Omental fat pad (tissue), 4 donors: ENCODE data around the gene POU5F1. TPM values are rescaled to one million over a fixed set of nuclear protein-coding genes. Genes with fewer than 3 reads are reported as not detected.
"Not testable (repeated sequence)": the region's sequence is repeated elsewhere in the genome, so short reads cannot be mapped to it uniquely, and the experiment has no call there.

Source experiments
- ATAC-seq: fragments of 150-250 bp; one replicate; pipeline ENCODE4 v1.9.1; 2016; ENCODE audit warnings: mild to moderate bottlenecking, moderate library complexity; ENCODE audit not compliant: low FRiP score
- DNase-seq: peaks from one replicate; pipeline ENCODE4 v3.0.0-alpha.2; 2019; ENCODE audit warnings: low spot score
- total RNA-seq, 4 donors: library from RNA; depleted of rRNA; stranded (reverse); fragments of >200 nt; gene quantifications; one replicate each; pipeline ENCODE4 v1.1.0, GENCODE V29; 2016
- TF ChIP-seq, protein P1 (sequence below), 3 donors: fragments of 450-650 bp; IDR thresholded peaks; one replicate each; pipeline ENCODE4 v1.5.1; 2016 to 2017; ENCODE audit warnings: antibody characterized with exemption in 3 of 3, mild to moderate bottlenecking in 3 of 3, moderate library complexity in 2 of 3

Gene POU5F1
- total RNA-seq, 4 donors from 2014 or later = 0.37 to 2.4 (median 1.3) TPM; not detected in 1

DNA sequence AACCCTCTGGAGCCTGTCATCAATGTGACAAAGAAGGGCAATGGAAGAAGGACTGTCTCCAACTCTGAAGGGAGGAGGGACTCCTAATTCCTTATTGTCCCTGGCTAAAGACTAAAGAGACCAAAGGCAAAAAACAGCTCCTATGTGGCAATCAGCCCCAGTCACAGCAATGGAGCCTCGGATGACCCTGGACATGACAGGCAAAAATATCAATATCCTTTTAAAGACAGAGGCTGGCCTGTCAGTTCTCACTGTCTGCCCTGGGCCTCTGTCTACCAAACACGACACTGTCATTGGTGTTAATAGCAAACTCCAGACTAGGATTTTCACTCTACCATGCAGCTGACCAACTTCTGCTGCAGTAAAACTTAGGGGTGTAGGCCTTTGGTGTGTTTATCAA, 38.0 kb upstream of the POU5F1 start:
- DNase-seq (no peak), ATAC-seq (no peak)
- TF ChIP-seq, protein P1, sequence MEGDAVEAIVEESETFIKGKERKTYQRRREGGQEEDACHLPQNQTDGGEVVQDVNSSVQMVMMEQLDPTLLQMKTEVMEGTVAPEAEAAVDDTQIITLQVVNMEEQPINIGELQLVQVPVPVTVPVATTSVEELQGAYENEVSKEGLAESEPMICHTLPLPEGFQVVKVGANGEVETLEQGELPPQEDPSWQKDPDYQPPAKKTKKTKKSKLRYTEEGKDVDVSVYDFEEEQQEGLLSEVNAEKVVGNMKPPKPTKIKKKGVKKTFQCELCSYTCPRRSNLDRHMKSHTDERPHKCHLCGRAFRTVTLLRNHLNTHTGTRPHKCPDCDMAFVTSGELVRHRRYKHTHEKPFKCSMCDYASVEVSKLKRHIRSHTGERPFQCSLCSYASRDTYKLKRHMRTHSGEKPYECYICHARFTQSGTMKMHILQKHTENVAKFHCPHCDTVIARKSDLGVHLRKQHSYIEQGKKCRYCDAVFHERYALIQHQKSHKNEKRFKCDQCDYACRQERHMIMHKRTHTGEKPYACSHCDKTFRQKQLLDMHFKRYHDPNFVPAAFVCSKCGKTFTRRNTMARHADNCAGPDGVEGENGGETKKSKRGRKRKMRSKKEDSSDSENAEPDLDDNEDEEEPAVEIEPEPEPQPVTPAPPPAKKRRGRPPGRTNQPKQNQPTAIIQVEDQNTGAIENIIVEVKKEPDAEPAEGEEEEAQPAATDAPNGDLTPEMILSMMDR (IDR thresholded peaks at IDR 0.05) = no peak

DNA sequence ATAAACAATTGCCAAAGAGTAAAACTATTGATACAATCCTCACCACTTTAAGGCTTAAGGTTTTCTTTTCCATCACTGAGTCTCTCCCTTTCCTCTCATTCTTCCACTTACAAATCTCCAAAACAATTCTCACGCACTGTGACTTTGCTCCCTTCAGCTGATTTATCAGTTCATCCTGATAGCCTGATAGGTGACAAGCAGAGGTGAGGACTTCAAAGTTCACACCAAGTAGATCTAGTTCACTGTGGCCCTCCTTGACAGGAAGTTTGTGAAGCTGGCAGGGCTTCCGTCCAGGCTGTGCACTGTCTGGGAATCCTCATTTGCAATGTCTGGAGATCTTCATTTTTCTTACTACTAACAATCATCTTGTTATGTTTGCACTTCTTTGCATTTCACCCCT, 35.2 kb upstream of the POU5F1 start:
- no peak for ATAC-seq
- TF ChIP-seq, protein P1 (IDR thresholded peaks at IDR 0.05) = no peak
- no peak for DNase-seq

DNA sequence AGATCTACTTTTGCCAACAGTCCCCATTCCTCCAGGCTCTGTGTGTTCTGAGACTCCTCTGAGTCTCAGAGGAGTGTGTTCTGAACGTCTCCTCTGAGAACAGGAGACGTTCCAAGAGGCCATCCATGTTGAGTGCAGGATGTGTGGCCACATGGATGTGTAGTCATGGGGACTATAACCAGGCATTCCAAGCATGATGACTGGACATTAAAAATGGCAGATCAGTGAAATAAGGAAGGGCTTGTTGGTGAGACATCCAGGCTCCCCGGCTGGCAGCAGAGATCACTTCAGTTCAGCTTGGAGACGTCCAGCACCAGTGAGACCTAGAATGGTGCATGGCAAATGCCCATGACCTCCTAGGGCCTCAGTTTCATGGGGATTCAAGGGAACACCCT, 34.3 kb upstream of the POU5F1 start:
- ATAC-seq (no peak), DNase-seq (no peak)
- TF ChIP-seq, protein P1 (IDR thresholded peaks at IDR 0.05) = no peak

DNA sequence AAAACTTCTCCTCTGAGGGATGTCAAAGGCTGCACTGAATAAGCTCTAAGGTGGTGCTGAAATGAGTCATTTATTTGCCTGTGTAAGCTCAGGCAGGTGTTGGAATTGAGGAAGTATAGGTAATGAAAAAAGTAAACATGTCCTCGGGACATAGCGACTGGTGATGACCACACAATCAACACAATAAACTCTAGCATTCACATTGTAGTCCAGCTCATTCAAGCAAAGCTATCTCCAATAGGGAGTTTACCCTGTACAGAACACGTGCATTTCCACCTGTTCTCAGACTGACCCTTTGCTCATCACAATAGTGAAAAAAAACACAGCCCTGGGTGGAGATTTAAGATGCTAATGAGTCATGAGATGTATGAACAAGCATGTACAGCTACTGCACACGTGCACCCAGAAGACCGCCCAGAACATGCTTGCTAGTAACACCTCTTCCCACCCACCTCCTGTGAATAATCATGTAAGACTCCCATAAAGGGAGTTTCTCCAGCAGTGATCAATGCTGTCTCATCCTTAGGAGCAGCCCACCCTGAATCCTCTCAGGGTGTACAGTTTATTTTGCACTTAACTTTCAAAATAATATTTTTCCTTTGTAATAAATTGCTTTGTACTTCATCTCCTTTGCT, 33.0 kb upstream of the POU5F1 start:
- TF ChIP-seq, protein P1 (IDR thresholded peaks at IDR 0.05) = no peak
- DNase-seq (no peak), ATAC-seq (peak; percentile 84)

DNA sequence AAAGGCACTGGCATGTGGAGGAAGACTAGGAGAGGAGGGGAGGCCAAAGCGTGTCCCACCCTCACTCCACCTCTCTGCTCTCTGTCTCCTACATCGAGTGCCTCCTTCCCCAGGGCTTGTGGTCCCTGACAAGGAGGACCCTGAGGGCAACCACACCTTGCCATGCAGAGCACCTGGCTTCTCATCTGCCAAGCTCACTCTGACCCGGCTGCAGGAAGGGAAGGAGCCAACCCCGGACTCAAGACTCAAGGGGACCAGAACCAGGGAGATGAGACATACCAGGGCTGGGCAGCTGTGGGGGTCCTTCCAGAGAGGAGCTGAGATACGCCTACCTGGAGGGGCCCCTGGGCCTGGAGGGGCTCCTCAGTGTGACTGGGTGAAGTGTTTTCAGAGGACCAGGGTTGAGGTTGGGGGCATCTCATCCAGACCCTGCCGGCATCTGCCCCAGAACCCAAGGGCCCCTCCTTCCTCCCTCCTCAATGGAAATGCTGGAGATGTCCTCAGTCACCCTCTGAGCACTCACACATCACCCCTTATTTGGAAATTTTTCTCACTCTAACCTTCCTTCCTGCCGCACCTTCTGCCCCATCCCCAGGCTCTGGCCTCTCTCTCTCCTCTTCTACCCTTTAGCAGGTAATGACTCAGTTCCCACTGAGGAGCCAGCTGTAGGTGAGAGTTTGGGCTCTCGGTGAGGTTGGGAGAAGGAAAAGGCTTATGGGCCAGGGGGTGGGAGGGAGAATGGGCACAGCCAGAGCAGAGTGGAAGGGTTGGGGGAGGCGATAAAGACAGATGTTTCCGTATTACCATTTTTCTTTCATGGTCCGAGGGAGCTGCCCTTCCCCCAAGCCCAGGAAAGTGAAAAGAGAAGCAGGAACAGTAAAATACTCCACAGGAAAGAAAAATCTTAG, 32.0 kb upstream of the POU5F1 start:
- ATAC-seq (no peak), DNase-seq (no peak)
- TF ChIP-seq, protein P1 (IDR thresholded peaks at IDR 0.05) = no peak

DNA sequence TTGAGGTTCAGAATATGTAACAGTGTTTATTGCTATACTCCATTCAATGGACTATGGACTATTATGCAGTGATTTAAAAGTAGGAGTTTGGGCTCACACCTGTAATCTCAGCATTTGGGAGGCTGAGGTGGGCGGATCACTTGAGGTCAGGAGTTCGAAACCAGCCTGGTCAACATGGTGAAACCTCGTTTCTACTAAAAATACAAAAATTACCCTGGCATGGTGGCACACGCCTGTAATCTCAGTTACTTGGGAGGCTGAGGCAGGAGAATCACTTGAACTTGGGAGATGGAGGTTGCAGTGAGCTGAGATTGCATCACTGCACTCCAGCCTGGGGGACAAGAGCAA, 28.6 kb upstream of the POU5F1 start:
- not testable (repeated sequence) for ATAC-seq, DNase-seq

DNA sequence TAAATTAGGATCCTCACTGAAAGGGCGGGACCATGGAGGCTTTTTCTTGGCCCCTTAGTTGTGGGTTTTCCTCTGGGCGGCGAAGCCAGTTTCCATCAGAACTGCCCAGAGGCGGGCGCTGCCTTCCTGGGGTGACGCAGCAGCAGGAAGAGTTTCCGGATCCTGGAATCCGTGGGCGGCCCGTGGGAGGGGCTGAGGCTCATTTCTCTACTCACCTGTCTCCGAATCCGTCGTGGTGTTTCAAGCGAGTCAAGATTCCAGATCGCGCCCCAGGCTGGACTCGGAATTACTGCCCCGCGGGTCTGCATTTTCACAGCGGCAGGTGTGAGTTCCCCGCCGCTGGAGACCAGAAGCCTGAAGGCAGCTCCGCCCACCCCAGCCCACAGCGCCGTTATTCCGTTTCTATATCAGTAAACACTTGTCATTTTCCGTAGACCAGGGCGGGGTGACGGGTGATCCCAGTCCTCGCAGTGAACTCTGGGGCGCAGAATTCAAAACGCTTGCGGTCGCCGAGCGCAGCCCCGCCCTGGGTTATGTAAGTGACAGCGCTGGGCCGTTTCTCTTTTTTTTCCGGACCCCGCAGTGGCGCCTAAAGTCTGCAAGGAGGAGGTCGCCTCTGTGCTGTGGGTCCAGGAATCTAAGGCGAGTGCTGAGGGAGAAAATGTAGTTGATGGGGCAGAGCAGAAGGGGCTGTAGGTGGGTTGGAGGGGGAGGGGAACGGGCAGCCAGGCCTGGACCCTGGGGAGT, 27.2 kb upstream of the POU5F1 start:
- TF ChIP-seq, protein P1 (IDR thresholded peaks at IDR 0.05) = no peak
- peak; percentile 79 for DNase-seq
- peak; percentile 93 for ATAC-seq

DNA sequence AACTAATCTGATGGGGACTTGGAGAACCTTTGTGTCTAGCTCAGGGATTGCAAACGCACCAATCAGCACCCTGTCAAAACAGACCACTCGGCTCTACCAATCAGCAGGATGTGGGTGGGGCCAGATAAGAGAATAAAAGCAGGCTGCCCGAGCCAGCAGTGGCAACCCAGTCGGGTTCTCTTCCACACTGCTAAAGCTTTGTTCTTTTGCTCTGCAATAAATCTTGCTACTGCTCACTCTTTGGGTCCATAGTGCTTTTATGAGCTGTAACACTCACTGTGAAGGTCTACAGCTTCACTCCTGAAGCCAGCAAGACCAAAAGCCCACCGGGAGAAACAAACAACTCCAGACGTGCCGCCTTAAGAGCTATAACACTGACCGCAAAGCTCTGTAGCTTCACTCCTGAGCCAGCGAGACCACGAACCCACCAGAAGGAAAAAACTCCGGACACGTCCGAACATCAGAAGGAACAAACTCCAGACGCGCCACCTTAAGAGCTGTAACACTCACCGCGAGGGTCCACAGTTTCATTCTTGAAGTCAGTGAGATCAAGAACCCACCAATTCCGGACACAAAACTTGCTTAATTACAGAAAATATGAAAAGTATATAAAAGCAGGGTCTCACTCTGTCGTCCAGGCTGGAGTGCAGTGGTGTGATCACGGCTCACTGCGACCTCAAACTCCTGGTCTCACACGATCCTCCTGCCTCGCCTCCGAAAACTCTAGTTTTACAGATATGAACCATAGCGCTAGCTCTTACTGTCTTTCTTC, 26.0 kb upstream of the POU5F1 start:
- ATAC-seq, DNase-seq: not testable (repeated sequence)

DNA sequence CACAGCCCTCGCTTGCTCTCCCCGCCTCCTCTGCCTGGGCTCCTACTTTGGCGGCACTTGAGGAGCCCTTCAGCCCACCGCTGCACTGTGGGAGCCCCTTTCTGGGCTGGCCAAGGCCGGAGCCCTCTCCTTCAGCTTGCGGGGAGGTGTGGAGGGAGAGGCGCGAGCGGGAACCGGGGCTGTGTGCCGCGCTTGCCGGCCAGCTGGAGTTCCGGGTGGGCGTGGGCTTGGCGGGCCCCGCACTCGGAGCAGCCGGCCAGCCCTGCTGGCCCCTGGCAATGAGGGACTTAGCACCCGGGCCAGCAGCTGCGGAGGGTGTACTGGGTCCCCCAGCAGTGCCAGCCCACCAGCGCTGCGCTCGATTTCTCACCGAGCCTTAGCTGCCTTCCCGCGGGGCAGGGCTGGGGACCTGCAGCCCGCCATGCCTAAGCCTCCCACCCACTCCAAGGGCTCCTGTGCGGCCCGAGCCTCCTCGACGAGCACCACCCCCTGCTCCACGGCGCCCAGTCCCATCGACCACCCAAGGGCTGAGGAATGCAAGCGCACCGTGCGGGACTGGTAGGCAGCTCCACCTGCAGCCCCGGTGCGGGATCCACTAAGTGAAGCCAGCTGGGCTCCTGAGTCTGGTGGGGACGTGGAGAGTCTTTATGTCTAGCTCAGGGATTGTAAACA, 25.0 kb upstream of the POU5F1 start:
- ATAC-seq, DNase-seq: not testable (repeated sequence)
